ENCODE data around the gene TAF5L. TPM values are rescaled to one million over a fixed set of nuclear protein-coding genes. Genes with fewer than 3 reads are reported as not detected.

TAF5L gene
- total RNA-seq: 10 to 100 TPM in 6 of 7 donors, 1 to 10 TPM in 1; 7.6 to 19.8 (median 12.5) TPM
- polyA plus RNA-seq: 10 to 100 TPM in 1 of 2 donors, 1 to 10 TPM in 1; 9.1 to 18.8 TPM
- long read RNA-seq, donor 1, partial matches to known transcripts: 0 of 4 reads
- long read RNA-seq, donor 1, other reads (novel, unspliced or antisense): 3 of 4 reads
- long read RNA-seq, donor 2, full-length matches to known transcripts: 8 of 8 reads
- long read RNA-seq, donor 2, partial matches to known transcripts: 0 of 8 reads
- long read RNA-seq, donor 2, other reads (novel, unspliced or antisense): 0 of 8 reads
- long read RNA-seq, donor 3, partial matches to known transcripts: 0 of 1 reads
- long read RNA-seq, donor 3, other reads (novel, unspliced or antisense): 0 of 1 reads

- no peaks in the 10 kb centered on the region for H3K36me3 ChIP-seq
- 0% methylated on average over 22 to 97 of the region's 97 CpGs for WGBS, 3 donors
- peak within 1 kb of the TSS; percentile 71 for H3K4me3 ChIP-seq
- intact Hi-C loops (cut with DNase I): loop anchor here in 3 of 4 donors (5.0 to 10.0 kb wide), 2 partner anchors 61 to 69 kb away; partner anchors contain the start of gene ABCB10 (in 2 of the 3)
- no peak for TF ChIP-seq EP300 (IDR thresholded peaks at IDR 0.05)
- TF ChIP-seq, protein P1, sequence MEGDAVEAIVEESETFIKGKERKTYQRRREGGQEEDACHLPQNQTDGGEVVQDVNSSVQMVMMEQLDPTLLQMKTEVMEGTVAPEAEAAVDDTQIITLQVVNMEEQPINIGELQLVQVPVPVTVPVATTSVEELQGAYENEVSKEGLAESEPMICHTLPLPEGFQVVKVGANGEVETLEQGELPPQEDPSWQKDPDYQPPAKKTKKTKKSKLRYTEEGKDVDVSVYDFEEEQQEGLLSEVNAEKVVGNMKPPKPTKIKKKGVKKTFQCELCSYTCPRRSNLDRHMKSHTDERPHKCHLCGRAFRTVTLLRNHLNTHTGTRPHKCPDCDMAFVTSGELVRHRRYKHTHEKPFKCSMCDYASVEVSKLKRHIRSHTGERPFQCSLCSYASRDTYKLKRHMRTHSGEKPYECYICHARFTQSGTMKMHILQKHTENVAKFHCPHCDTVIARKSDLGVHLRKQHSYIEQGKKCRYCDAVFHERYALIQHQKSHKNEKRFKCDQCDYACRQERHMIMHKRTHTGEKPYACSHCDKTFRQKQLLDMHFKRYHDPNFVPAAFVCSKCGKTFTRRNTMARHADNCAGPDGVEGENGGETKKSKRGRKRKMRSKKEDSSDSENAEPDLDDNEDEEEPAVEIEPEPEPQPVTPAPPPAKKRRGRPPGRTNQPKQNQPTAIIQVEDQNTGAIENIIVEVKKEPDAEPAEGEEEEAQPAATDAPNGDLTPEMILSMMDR (IDR thresholded peaks at IDR 0.05): peak in 2 of 3 donors; percentile 15 to 33
- H3K9me3 ChIP-seq: no peaks in the 10 kb centered on the region
- H3K4me1 ChIP-seq (ENCODE audit: insufficient read depth): peaks cover 10% of the 10 kb centered on the region
- H3K27me3 ChIP-seq: no peaks in the 10 kb centered on the region
- DNase-seq: peak; percentile 84 to 90 (median 85)
- peak within 1 kb of the TSS; percentile 91 to 95 for H3K27ac ChIP-seq
These were observed at the start of gene TAF5L, which contains the start of gene URB2 for GRCh38 chr1:229625915-229626831. TSS of gene TAF5L (minus strand) at chr1:229626122. CDS start at chr1:229614482, 11,640 bp downstream. TSS of gene URB2 (plus strand) at chr1:229626247. CDS start at chr1:229627634, 1,387 bp downstream.

DNA sequence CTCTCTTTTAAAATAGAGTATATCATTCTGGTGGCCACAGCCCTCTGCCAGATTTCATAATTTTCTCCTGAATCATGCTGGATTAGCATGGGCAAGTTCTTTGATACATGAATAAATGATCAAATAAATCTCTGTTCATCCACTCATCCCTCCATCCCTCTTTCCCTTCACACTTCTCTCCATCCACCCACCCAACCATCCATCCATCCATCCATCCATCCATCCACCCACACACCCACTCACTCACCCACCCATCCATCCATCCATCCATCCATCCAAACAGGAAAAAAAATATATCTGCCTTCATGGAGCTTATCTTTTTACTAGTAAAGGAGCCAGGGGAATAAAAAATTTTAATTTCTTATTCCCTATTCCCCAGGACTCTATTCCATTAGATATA lies 49.5 kb upstream of the TAF5L start:
- Histone ChIP-seq H3K4me3 (no peak overlapping the region), H3K27ac (no peak overlapping the region), H3K36me3 (no peaks in the 10 kb centered on the region), H3K4me1 (ENCODE audit: insufficient read depth) (no peaks in the 10 kb centered on the region), H3K9me3 (no peaks in the 10 kb centered on the region), H3K27me3 (peaks cover 2% of the 10 kb centered on the region)
- DNase-seq: no peak
- intact Hi-C loops (cut with DNase I): no loop called here
- TF ChIP-seq EP300 (IDR thresholded peaks at IDR 0.05) (no peak), POLR2A (IDR thresholded peaks at IDR 0.05) (no peak)

- H3K4me3 ChIP-seq: no peak overlapping the region
- intact Hi-C loops (cut with DNase I): no loop called here
- TF ChIP-seq, protein P1 (IDR thresholded peaks at IDR 0.05): no peak
- TF ChIP-seq POLR2A (IDR thresholded peaks at IDR 0.05) (no peak), EP300 (IDR thresholded peaks at IDR 0.05) (no peak)
- no peaks in the 10 kb centered on the region for H3K9me3 ChIP-seq
- DNase-seq: no peak
- no peaks in the 10 kb centered on the region for H3K4me1 ChIP-seq (ENCODE audit: insufficient read depth)
- no peak overlapping the region for H3K27ac ChIP-seq
- H3K36me3 ChIP-seq: no peaks in the 10 kb centered on the region
- WGBS, 3 donors: 58 to 71% (median 65%) methylated on average over 5 of the region's 5 CpGs
- peaks cover 2% of the 10 kb centered on the region for H3K27me3 ChIP-seq
These were observed 48.1 kb upstream of the TAF5L start for GRCh38 chr1:229674042-229674441.

GRCh38 chr1:229672246-229672645 lies 46.3 kb upstream of the TAF5L start:
- DNase-seq: no peak
- no peak for TF ChIP-seq POLR2A (IDR thresholded peaks at IDR 0.05)
- TF ChIP-seq EP300 (IDR thresholded peaks at IDR 0.05): no peak
- TF ChIP-seq, protein P1 (IDR thresholded peaks at IDR 0.05): no peak
- Histone ChIP-seq H3K36me3 (no peaks in the 10 kb centered on the region), H3K9me3 (no peaks in the 10 kb centered on the region), H3K4me1 (ENCODE audit: insufficient read depth) (no peaks in the 10 kb centered on the region), H3K4me3 (no peak overlapping the region), H3K27me3 (peaks cover 2% of the 10 kb centered on the region), H3K27ac (no peak overlapping the region)
- WGBS, 3 donors: 47 to 57% (median 53%) methylated on average over 2 of the region's 2 CpGs
- intact Hi-C loops (cut with DNase I): no loop called here
